Measurements from ENCODE around the gene GPX3. TPM values are rescaled to one million over a fixed set of nuclear protein-coding genes. Genes with fewer than 3 reads are reported as not detected.

GPX3 gene
- total RNA-seq, 1 experiment from 2014 or later, result 36.4 TPM

DNA sequence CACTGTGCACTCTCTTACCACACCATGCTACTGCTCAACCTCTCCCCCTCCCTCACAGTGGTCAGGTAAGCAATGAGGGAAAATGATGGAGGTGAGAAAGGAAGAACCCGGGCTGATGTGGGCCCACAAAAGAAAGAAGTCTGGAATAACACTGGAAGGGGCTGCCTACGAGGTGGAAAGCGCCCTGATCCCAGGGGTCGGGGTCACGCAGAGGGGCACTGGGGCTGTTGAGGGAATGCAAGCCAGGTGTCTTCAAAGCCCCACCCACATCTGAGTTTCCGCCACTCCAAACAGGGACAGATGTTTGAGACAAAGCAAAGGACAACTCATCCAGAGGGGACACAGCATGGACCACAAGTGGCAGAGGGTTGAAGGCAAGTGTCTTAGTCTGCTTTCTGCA, 56.2 kb downstream of the GPX3 start:
- no peak for DNase-seq (ENCODE audit: low spot score)

DNA sequence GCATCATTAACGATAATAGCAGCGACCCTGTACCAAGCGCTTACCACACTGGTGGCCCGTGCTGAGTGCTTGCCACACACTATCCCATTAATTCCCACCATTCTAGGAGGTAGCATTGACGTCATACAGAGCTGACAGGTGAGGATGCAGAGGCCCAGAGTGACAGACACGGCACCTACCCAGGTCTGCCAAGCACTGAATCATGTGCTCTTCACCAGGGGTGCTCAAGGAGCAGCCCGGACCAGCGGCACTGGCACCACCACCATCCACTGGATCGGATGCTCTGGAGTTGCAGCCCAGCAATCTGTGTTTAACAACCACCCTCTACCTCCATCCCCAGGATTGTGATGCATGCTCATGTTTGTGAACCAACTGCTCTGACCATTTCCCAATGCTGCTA, 57.0 kb downstream of the GPX3 start:
- DNase-seq (ENCODE audit: low spot score), result no peak

DNA sequence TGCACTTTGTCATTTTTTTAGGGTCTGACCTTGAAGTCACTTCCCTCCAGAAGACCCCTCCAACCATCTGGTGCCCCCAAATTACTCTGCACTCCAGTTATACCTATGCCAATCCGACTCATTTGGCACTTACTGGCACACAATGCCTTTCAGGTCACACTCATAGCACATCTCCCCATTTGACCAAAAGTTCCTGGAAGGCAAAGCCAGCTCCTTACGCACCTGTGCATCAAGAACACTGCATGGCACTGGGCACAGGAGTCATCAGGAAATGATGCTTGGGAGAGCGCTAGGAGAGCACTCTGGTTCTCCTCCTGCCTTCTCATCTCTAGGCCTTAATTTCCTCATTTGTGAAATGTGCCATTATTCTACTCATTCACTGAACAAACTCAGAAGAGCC, 57.6 kb downstream of the GPX3 start:
- no peak for DNase-seq (ENCODE audit: low spot score)

Other genes with a start within 250 kb of the GPX3 start
- 13.4 and 18.6 TPM in 2 replicates for gene SMIM3, start 241.8 kb upstream of the GPX3 start, total RNA-seq (2014; rRNA removed; shearing (Covaris generic))
- not detected in 2 replicates for gene IRGM, start 174.1 kb upstream of the GPX3 start, total RNA-seq (2014; rRNA removed; shearing (Covaris generic))
- gene ZNF300, start 115.6 kb upstream of the GPX3 start, total RNA-seq (2014; rRNA removed; shearing (Covaris generic)), result 0.56 and 0.70 TPM in 2 replicates
- gene TNIP1, start 60.4 kb downstream of the GPX3 start, total RNA-seq (2014; rRNA removed; shearing (Covaris generic)), result 97.5 and 103 TPM in 2 replicates
- 3.6 and 5.3 TPM in 2 replicates for gene ANXA6, start 137.2 kb downstream of the GPX3 start, total RNA-seq (2014; rRNA removed; shearing (Covaris generic))
- 0.33 and 0.50 TPM in 2 replicates for gene CCDC69, start 203.5 kb downstream of the GPX3 start, total RNA-seq (2014; rRNA removed; shearing (Covaris generic))
- 13.0 and 14.7 TPM in 2 replicates for gene GM2A, start 232.6 kb downstream of the GPX3 start, total RNA-seq (2014; rRNA removed; shearing (Covaris generic))